Sigmoid colon (tissue), 7 donors: Measurements from ENCODE around the gene DONSON. TPM values are rescaled to one million over a fixed set of nuclear protein-coding genes. Genes with fewer than 3 reads are reported as not detected.
A peak's percentile ranks its signal among the peaks of the same experiment; 100 is the strongest.

Experiments
- DNase-seq: peaks from one replicate; pipeline ENCODE4 v3.0.0-alpha.2; 2019
- H3K27ac ChIP-seq, 4 donors: fragments of 200-600 bp; sonication (generic); one replicate each; pipeline ENCODE4 v1.5.1; 2016 to 2019; ENCODE audit warnings: mild to moderate bottlenecking in 1 of 4
- H3K27me3 ChIP-seq, 3 donors: fragments of 200-600 bp; sonication (generic); one replicate each; pipeline ENCODE4 v1.5.1; 2019; ENCODE audit warnings: mild to moderate bottlenecking in 1 of 3
- H3K36me3 ChIP-seq, 4 donors: fragments of 200-600 bp; sonication (generic); one replicate each; pipeline ENCODE4 v1.5.1; 2016 to 2019
- H3K4me1 ChIP-seq, 4 donors: fragments of 200-600 bp; sonication (generic); one replicate each; pipeline ENCODE4 v1.5.1; 2017 to 2019
- H3K4me3 ChIP-seq, 4 donors: fragments of 200-600 bp; sonication (generic); one replicate each; pipeline ENCODE4 v1.5.1; 2017 to 2019; ENCODE audit warnings: mild to moderate bottlenecking in 2 of 4, moderate library complexity in 1 of 4
- H3K9me3 ChIP-seq, 4 donors: fragments of 200-600 bp in 3 of 4; sonication (generic) in 3 of 4; one replicate each; pipeline versions ENCODE4 v1.5.1 to v1.6.1; 2013 to 2019
- EP300 ChIP-seq, 4 donors: sonication (generic); formaldehyde crosslinking; IDR thresholded peaks; one replicate each; pipeline ENCODE4 v1.6.1; 2017; ENCODE audit warnings: antibody characterized with exemption in 4 of 4
- POLR2A ChIP-seq, 2 donors: fragments of 450-650 bp; IDR thresholded peaks; one replicate each; pipeline ENCODE4 v1.6.1; 2016; ENCODE audit warnings: antibody characterized with exemption in 2 of 2, mild to moderate bottlenecking in 2 of 2, moderate library complexity in 2 of 2
- POLR2AphosphoS5 ChIP-seq, 4 donors: sonication (generic); formaldehyde crosslinking; IDR thresholded peaks; one replicate each; pipeline ENCODE4 v1.6.1; 2017; ENCODE audit warnings: antibody characterized with exemption in 4 of 4
- WGBS, 2 donors: extraction: QIAGEN DNeasy Blood & Tissue Kit; methylation state at CpG; one replicate each; pipeline ENCODE4 v1.1.7; 2013; 5-methylcytosine and 5-hydroxymethylcytosine counted together
- intact Hi-C: fragments of 100-400 bp; cut with DNase I; formaldehyde crosslinking; loops from one replicate; pipeline ENCODE4 v1.15.1; 2023
- polyA plus RNA-seq, 3 donors: library from polyadenylated mRNA; stranded (reverse); fragments of 200-250 nt; gene quantifications; one replicate each; pipeline ENCODE4 v1.2.3, GENCODE V29; 2013
- total RNA-seq, 4 donors: library from RNA; depleted of rRNA; stranded (reverse); fragments of >200 nt; gene quantifications; one replicate each; pipeline ENCODE4 v1.1.0, GENCODE V29; 2016
- TF ChIP-seq, protein P1 (sequence below), 4 experiments: fragments of 450-650 bp in 3 of 4; fragments of 200-600 bp in 1 of 4; IDR thresholded peaks; one replicate each; pipeline ENCODE4 v1.5.1; 2016 to 2019; ENCODE audit warnings: antibody characterized with exemption in 4 of 4, mild to moderate bottlenecking in 3 of 4, moderate library complexity in 2 of 4
- donor health status: healthy with polysubstance abuse.
- donor health status: Bipolar disorder and iron deficiency.
- donor health status: healthy.

The DONSON gene
- total and polyA plus RNA-seq, 7 donors: 4.6 to 13.4 (median 6.4) TPM

GRCh38 chr21:33549848-33550771 lies 38.4 kb downstream of the DONSON start:
- H3K27ac ChIP-seq: no peak overlapping the region
- no peak overlapping the region for H3K4me3 ChIP-seq
- H3K9me3 ChIP-seq: no peaks in the 10 kb centered on the region
- intact Hi-C loops: loop anchor here (10.0 kb wide), 1 partner anchor 225 kb away; the partner anchor contains the start of gene IFNAR1
- H3K4me1 ChIP-seq: peaks cover 0 to 25% (median 15%) of the 10 kb centered on the region in 4 donors
- H3K36me3 ChIP-seq: peaks cover 45 to 88% (median 63%) of the 10 kb centered on the region in 4 donors
- no peak for DNase-seq
- 97 to 98% methylated on average over 19 of the region's 19 CpGs for WGBS, 2 donors
- TF ChIP-seq, protein P1, sequence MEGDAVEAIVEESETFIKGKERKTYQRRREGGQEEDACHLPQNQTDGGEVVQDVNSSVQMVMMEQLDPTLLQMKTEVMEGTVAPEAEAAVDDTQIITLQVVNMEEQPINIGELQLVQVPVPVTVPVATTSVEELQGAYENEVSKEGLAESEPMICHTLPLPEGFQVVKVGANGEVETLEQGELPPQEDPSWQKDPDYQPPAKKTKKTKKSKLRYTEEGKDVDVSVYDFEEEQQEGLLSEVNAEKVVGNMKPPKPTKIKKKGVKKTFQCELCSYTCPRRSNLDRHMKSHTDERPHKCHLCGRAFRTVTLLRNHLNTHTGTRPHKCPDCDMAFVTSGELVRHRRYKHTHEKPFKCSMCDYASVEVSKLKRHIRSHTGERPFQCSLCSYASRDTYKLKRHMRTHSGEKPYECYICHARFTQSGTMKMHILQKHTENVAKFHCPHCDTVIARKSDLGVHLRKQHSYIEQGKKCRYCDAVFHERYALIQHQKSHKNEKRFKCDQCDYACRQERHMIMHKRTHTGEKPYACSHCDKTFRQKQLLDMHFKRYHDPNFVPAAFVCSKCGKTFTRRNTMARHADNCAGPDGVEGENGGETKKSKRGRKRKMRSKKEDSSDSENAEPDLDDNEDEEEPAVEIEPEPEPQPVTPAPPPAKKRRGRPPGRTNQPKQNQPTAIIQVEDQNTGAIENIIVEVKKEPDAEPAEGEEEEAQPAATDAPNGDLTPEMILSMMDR (IDR thresholded peaks at IDR 0.05): no peak
- TF ChIP-seq EP300 (IDR thresholded peaks at IDR 0.05): no peak
- no peak for TF ChIP-seq POLR2A (IDR thresholded peaks at IDR 0.05)
- no peak for TF ChIP-seq POLR2AphosphoS5 (IDR thresholded peaks at IDR 0.05)
- no peaks in the 10 kb centered on the region for H3K27me3 ChIP-seq

DNA sequence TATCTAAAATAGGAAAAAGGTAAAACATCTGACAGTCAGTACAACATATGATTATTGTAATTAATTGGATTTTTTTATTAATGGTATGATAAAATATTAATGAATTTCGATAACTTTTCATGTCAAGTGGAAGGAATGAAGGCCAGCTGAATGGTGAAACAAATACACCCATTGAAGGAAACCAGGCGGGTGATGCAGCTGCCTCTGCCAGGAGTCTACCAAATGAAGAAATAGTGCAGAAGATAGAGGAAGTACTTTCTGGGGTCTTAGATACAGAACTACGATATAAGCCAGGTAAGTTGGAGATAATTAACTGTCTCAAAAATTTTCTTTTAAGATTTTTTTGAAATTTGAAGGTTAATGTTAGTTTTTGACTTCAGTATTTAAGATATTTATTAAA lies 42.4 kb downstream of the DONSON start:
- Histone ChIP-seq H3K27me3 (no peaks in the 10 kb centered on the region), H3K36me3 (peaks cover 15 to 49% (median 25%) of the 10 kb centered on the region in 4 donors), H3K4me3 (no peak overlapping the region), H3K27ac (peak overlapping the region in 2 of 4 donors; percentile 17 to 95), H3K9me3 (no peaks in the 10 kb centered on the region), H3K4me1 (peaks cover 0 to 42% (median 33%) of the 10 kb centered on the region in 4 donors)
- no peak for TF ChIP-seq POLR2A (IDR thresholded peaks at IDR 0.05)
- peak in 1 of 4 donors; percentile 16 for TF ChIP-seq POLR2AphosphoS5 (IDR thresholded peaks at IDR 0.05)
- TF ChIP-seq, protein P1 (IDR thresholded peaks at IDR 0.05): no peak
- no peak for TF ChIP-seq EP300 (IDR thresholded peaks at IDR 0.05)
- 57 to 73% methylated on average over 3 of the region's 3 CpGs for WGBS, 2 donors
- intact Hi-C loops: loop anchor here (10.0 kb wide), 1 partner anchor 221 kb away; the partner anchor contains the start of gene IFNAR1
- DNase-seq: no peak

GRCh38 chr21:33544451-33545195 lies 43.9 kb downstream of the DONSON start:
- H3K9me3 ChIP-seq: no peaks in the 10 kb centered on the region
- H3K27ac ChIP-seq: peak overlapping the region in 3 of 4 donors; percentile 95 to 99 (median 99)
- no peak for DNase-seq
- WGBS, 2 donors: 3 to 16% methylated on average over 8 of the region's 8 CpGs
- H3K4me1 ChIP-seq: peaks cover 0 to 51% (median 40%) of the 10 kb centered on the region in 4 donors
- H3K4me3 ChIP-seq: peak overlapping the region; percentile 59 to 79 (median 64)
- no peaks in the 10 kb centered on the region for H3K27me3 ChIP-seq
- peaks cover under 1 to 35% (median 10%) of the 10 kb centered on the region in 4 donors for H3K36me3 ChIP-seq
- no peak for TF ChIP-seq EP300 (IDR thresholded peaks at IDR 0.05)
- no peak for TF ChIP-seq POLR2A (IDR thresholded peaks at IDR 0.05)
- no peak for TF ChIP-seq POLR2AphosphoS5 (IDR thresholded peaks at IDR 0.05)
- TF ChIP-seq, protein P1 (IDR thresholded peaks at IDR 0.05): no peak
- intact Hi-C loops: loop anchor here (10.0 kb wide), 1 partner anchor 220 kb away; the partner anchor contains the start of gene IFNAR1

DNA sequence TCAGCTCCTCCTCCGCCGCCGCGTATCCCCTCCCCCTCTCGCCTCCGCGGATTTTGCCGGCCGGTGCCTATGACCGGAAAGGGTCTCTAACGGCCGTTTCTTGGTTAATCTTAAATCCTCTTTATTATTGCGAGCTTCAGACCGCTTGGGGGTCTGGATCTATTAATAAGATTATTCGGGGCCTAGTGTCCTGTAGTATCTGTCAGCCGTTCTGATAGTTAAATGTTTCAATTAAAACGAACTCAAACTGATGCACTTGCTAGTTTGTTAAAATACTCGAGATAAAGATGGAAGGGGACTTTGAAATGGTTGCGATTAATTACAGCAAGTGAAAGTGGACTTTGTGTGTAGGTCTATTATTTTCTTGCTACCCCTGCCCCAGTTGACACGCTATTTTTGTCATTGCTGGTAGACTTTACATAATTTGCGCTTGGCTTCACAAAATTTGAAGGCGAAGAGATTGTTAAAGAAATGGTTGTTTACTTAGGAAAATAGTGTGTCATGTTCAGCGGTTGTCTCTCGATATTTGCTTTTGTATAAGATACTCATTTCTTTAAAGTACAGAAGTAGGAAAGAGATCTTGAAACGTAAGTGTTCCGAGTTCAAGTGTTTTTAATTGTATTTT lies 44.9 kb downstream of the DONSON start:
- H3K27me3 ChIP-seq: no peaks in the 10 kb centered on the region
- H3K9me3 ChIP-seq: no peaks in the 10 kb centered on the region
- 0% methylated on average over 26 of the region's 26 CpGs for WGBS, 2 donors
- DNase-seq: peak; percentile 81
- peak overlapping the region; percentile 59 to 79 (median 64) for H3K4me3 ChIP-seq
- intact Hi-C loops: loop anchor here (2.0 to 10.0 kb wide), 3 partner anchors 45 to 219 kb away; partner anchors contain the start of genes DONSON, IFNAR1 and ITSN1
- TF ChIP-seq, protein P1 (IDR thresholded peaks at IDR 0.05): no peak
- no peak for TF ChIP-seq POLR2A (IDR thresholded peaks at IDR 0.05)
- TF ChIP-seq POLR2AphosphoS5 (IDR thresholded peaks at IDR 0.05): no peak
- TF ChIP-seq EP300 (IDR thresholded peaks at IDR 0.05): no peak
- peaks cover 0 to 29% (median 7%) of the 10 kb centered on the region in 4 donors for H3K36me3 ChIP-seq
- H3K27ac ChIP-seq: peak overlapping the region; percentile 95 to 99 (median 98)
- H3K4me1 ChIP-seq: peaks cover 0 to 50% (median 40%) of the 10 kb centered on the region in 4 donors
